ENCODE data around the gene SOX14.

SOX14 gene

GRCh38 chr3:137778941-137779340, 14.8 kb downstream of the SOX14 start:
- Histone ChIP-seq H3K4me1 (no peaks in the 10 kb centered on the region), H4K20me1 (no peaks in the 10 kb centered on the region), H3K27me3 (no peaks in the 10 kb centered on the region; the same call in 1 of the 2 replicates), H3K4me2 (no peak overlapping the region), H3K4me3 (no peak overlapping the region), H3K36me3 (no peaks in the 10 kb centered on the region), H3K27ac (no peak overlapping the region), H3K9ac (no peak overlapping the region), H3K9me3 (no peaks in the 10 kb centered on the region)
- TF ChIP-seq Cebpa-rat (IDR thresholded peaks at IDR 0.05), result no peak

GRCh38 chr3:137787529-137787928, 23.4 kb downstream of the SOX14 start:
- TF ChIP-seq Cebpa-rat (IDR thresholded peaks at IDR 0.05), result no peak
- Histone ChIP-seq H3K27ac (no peak overlapping the region), H3K4me2 (peak overlapping the region; percentile 24; the same call in 1 of the 2 replicates), H3K9ac (no peak overlapping the region), H3K27me3 (no peaks in the 10 kb centered on the region), H3K4me3 (no peak overlapping the region), H4K20me1 (no peaks in the 10 kb centered on the region), H3K4me1 (no peaks in the 10 kb centered on the region), H3K36me3 (no peaks in the 10 kb centered on the region), H3K9me3 (no peaks in the 10 kb centered on the region)

- H3K27ac ChIP-seq, result no peak overlapping the region
- H3K36me3 ChIP-seq, result no peaks in the 10 kb centered on the region
- no peaks in the 10 kb centered on the region for H3K27me3 ChIP-seq
- H4K20me1 ChIP-seq, result no peaks in the 10 kb centered on the region
- no peak overlapping the region for H3K9ac ChIP-seq
- no peak overlapping the region for H3K4me2 ChIP-seq
- no peak for TF ChIP-seq Cebpa-rat (IDR thresholded peaks at IDR 0.05)
- no peaks in the 10 kb centered on the region for H3K9me3 ChIP-seq
- no peaks in the 10 kb centered on the region for H3K4me1 ChIP-seq
- no peak overlapping the region for H3K4me3 ChIP-seq
Measured at GRCh38 chr3:137789236-137789635, 25.1 kb downstream of the SOX14 start.

- H3K27ac ChIP-seq, result no peak overlapping the region
- H3K4me3 ChIP-seq, result no peak overlapping the region
- H3K9me3 ChIP-seq, result no peaks in the 10 kb centered on the region
- no peak overlapping the region for H3K9ac ChIP-seq
- H3K4me2 ChIP-seq, result no peak overlapping the region
- TF ChIP-seq Cebpa-rat (IDR thresholded peaks at IDR 0.05), result no peak
- no peaks in the 10 kb centered on the region for H3K36me3 ChIP-seq
- no peaks in the 10 kb centered on the region for H3K4me1 ChIP-seq
- H4K20me1 ChIP-seq, result no peaks in the 10 kb centered on the region
- H3K27me3 ChIP-seq, result no peaks in the 10 kb centered on the region
Measured at GRCh38 chr3:137792626-137793271, 28.6 kb downstream of the SOX14 start.

GRCh38 chr3:137796993-137797392, 32.9 kb downstream of the SOX14 start:
- no peak for TF ChIP-seq Cebpa-rat (IDR thresholded peaks at IDR 0.05)
- Histone ChIP-seq H3K27me3 (no peaks in the 10 kb centered on the region), H3K9ac (no peak overlapping the region), H3K27ac (no peak overlapping the region), H3K4me2 (no peak overlapping the region), H3K4me3 (no peak overlapping the region), H3K9me3 (no peaks in the 10 kb centered on the region), H4K20me1 (no peaks in the 10 kb centered on the region), H3K4me1 (no peaks in the 10 kb centered on the region), H3K36me3 (no peaks in the 10 kb centered on the region)

GRCh38 chr3:137803215-137803614, 39.1 kb downstream of the SOX14 start:
- no peak overlapping the region for H3K9ac ChIP-seq
- no peaks in the 10 kb centered on the region for H3K36me3 ChIP-seq
- H3K4me2 ChIP-seq, result no peak overlapping the region
- no peaks in the 10 kb centered on the region for H3K27me3 ChIP-seq
- H3K4me1 ChIP-seq, result no peaks in the 10 kb centered on the region
- no peak overlapping the region for H3K27ac ChIP-seq
- no peak for TF ChIP-seq Cebpa-rat (IDR thresholded peaks at IDR 0.05)
- no peaks in the 10 kb centered on the region for H4K20me1 ChIP-seq
- H3K9me3 ChIP-seq, result no peaks in the 10 kb centered on the region
- H3K4me3 ChIP-seq, result no peak overlapping the region

GRCh38 chr3:137807998-137808397, 43.9 kb downstream of the SOX14 start:
- H3K4me3 ChIP-seq, result no peak overlapping the region
- H3K27me3 ChIP-seq, result no peaks in the 10 kb centered on the region
- no peak for TF ChIP-seq Cebpa-rat (IDR thresholded peaks at IDR 0.05)

GRCh38 chr3:137809509-137809908, 45.4 kb downstream of the SOX14 start:
- Histone ChIP-seq H3K4me3 (no peak overlapping the region), H3K36me3 (no peaks in the 10 kb centered on the region), H3K27ac (no peak overlapping the region), H3K27me3 (no peaks in the 10 kb centered on the region), H3K9me3 (no peaks in the 10 kb centered on the region), H3K4me2 (no peak overlapping the region), H3K4me1 (no peaks in the 10 kb centered on the region), H3K9ac (no peak overlapping the region), H4K20me1 (no peaks in the 10 kb centered on the region)
- no peak for TF ChIP-seq Cebpa-rat (IDR thresholded peaks at IDR 0.05)

More at GRCh38 chr3:137807998-137808397, 43.9 kb downstream of the SOX14 start:
- Histone ChIP-seq H3K4me2 (no peak overlapping the region), H3K9ac (no peak overlapping the region), H3K36me3 (no peaks in the 10 kb centered on the region), H3K27ac (no peak overlapping the region), H3K4me1 (no peaks in the 10 kb centered on the region), H4K20me1 (no peaks in the 10 kb centered on the region), H3K9me3 (no peaks in the 10 kb centered on the region)

- H3K9ac ChIP-seq, result no peak overlapping the region
- TF ChIP-seq Cebpa-rat (IDR thresholded peaks at IDR 0.05), result no peak
- H3K36me3 ChIP-seq, result no peaks in the 10 kb centered on the region
- no peak overlapping the region for H3K4me3 ChIP-seq
- no peaks in the 10 kb centered on the region for H4K20me1 ChIP-seq
- H3K4me1 ChIP-seq, result no peaks in the 10 kb centered on the region
- no peaks in the 10 kb centered on the region for H3K9me3 ChIP-seq
- H3K27ac ChIP-seq, result no peak overlapping the region
- no peak overlapping the region for H3K4me2 ChIP-seq
- H3K27me3 ChIP-seq, result no peaks in the 10 kb centered on the region
Measured at GRCh38 chr3:137812023-137812422, 47.9 kb downstream of the SOX14 start.

GRCh38 chr3:137815251-137815650, 51.1 kb downstream of the SOX14 start:
- H3K4me3 ChIP-seq, result no peak overlapping the region
- H3K9ac ChIP-seq, result no peak overlapping the region
- H3K4me2 ChIP-seq, result no peak overlapping the region
- no peaks in the 10 kb centered on the region for H3K4me1 ChIP-seq
- no peak for TF ChIP-seq Cebpa-rat (IDR thresholded peaks at IDR 0.05)
- H3K9me3 ChIP-seq, result no peaks in the 10 kb centered on the region
- H4K20me1 ChIP-seq, result no peaks in the 10 kb centered on the region
- H3K27me3 ChIP-seq, result no peaks in the 10 kb centered on the region
- H3K27ac ChIP-seq, result no peak overlapping the region
- no peaks in the 10 kb centered on the region for H3K36me3 ChIP-seq

Data from BLaER1 (cell line).